ENCODE measurements around the gene TIFAB.

DNA sequence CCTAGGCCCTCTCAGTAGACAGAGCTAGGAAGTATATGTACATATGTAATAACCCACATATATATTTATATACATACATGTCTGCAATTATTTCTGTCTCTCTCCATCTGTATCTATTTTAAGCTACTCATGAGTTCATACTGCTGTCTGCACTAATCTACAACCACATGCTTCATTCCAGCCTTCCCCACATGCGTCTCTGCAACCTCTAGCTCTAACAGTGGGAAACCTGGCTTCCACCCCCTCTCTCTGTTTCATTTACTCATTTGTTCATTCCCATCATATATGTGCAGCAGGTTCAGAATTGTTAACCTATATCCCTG is 28.3 kb downstream of the TIFAB start:
- TF ChIP-seq EP300 (IDR thresholded peaks at IDR 0.05; ENCODE audit: borderline replicate concordance in 1 of 2, low read depth in 1 of 2, low read length in 1 of 2): no peak
- TF ChIP-seq, protein P1, sequence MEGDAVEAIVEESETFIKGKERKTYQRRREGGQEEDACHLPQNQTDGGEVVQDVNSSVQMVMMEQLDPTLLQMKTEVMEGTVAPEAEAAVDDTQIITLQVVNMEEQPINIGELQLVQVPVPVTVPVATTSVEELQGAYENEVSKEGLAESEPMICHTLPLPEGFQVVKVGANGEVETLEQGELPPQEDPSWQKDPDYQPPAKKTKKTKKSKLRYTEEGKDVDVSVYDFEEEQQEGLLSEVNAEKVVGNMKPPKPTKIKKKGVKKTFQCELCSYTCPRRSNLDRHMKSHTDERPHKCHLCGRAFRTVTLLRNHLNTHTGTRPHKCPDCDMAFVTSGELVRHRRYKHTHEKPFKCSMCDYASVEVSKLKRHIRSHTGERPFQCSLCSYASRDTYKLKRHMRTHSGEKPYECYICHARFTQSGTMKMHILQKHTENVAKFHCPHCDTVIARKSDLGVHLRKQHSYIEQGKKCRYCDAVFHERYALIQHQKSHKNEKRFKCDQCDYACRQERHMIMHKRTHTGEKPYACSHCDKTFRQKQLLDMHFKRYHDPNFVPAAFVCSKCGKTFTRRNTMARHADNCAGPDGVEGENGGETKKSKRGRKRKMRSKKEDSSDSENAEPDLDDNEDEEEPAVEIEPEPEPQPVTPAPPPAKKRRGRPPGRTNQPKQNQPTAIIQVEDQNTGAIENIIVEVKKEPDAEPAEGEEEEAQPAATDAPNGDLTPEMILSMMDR (IDR thresholded peaks at IDR 0.05): no peak
- no peak for TF ChIP-seq RFX5 (IDR thresholded peaks at IDR 0.05; ENCODE audit: low read length)
- no peak for TF ChIP-seq FOXM1 (IDR thresholded peaks at IDR 0.05; ENCODE audit: low read depth)
- TF ChIP-seq, protein P2, sequence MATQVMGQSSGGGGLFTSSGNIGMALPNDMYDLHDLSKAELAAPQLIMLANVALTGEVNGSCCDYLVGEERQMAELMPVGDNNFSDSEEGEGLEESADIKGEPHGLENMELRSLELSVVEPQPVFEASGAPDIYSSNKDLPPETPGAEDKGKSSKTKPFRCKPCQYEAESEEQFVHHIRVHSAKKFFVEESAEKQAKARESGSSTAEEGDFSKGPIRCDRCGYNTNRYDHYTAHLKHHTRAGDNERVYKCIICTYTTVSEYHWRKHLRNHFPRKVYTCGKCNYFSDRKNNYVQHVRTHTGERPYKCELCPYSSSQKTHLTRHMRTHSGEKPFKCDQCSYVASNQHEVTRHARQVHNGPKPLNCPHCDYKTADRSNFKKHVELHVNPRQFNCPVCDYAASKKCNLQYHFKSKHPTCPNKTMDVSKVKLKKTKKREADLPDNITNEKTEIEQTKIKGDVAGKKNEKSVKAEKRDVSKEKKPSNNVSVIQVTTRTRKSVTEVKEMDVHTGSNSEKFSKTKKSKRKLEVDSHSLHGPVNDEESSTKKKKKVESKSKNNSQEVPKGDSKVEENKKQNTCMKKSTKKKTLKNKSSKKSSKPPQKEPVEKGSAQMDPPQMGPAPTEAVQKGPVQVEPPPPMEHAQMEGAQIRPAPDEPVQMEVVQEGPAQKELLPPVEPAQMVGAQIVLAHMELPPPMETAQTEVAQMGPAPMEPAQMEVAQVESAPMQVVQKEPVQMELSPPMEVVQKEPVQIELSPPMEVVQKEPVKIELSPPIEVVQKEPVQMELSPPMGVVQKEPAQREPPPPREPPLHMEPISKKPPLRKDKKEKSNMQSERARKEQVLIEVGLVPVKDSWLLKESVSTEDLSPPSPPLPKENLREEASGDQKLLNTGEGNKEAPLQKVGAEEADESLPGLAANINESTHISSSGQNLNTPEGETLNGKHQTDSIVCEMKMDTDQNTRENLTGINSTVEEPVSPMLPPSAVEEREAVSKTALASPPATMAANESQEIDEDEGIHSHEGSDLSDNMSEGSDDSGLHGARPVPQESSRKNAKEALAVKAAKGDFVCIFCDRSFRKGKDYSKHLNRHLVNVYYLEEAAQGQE (IDR thresholded peaks at IDR 0.05; ENCODE audit: low read depth, low read length): no peak
- TF ChIP-seq EZH2phosphoT487 (IDR thresholded peaks at IDR 0.05; ENCODE audit: borderline replicate concordance, low read depth): no peak
- TF ChIP-seq, protein P3, sequence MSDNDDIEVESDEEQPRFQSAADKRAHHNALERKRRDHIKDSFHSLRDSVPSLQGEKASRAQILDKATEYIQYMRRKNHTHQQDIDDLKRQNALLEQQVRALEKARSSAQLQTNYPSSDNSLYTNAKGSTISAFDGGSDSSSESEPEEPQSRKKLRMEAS (IDR thresholded peaks at IDR 0.05; ENCODE audit: low read depth): no peak
- TF ChIP-seq RAD21 (IDR thresholded peaks at IDR 0.05; ENCODE audit: low read length): no peak
- TF ChIP-seq, protein P4, sequence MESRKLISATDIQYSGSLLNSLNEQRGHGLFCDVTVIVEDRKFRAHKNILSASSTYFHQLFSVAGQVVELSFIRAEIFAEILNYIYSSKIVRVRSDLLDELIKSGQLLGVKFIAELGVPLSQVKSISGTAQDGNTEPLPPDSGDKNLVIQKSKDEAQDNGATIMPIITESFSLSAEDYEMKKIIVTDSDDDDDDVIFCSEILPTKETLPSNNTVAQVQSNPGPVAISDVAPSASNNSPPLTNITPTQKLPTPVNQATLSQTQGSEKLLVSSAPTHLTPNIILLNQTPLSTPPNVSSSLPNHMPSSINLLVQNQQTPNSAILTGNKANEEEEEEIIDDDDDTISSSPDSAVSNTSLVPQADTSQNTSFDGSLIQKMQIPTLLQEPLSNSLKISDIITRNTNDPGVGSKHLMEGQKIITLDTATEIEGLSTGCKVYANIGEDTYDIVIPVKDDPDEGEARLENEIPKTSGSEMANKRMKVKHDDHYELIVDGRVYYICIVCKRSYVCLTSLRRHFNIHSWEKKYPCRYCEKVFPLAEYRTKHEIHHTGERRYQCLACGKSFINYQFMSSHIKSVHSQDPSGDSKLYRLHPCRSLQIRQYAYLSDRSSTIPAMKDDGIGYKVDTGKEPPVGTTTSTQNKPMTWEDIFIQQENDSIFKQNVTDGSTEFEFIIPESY (IDR thresholded peaks at IDR 0.05; ENCODE audit: borderline replicate concordance, low read depth): no peak
- TF ChIP-seq POLR2AphosphoS5 (IDR thresholded peaks at IDR 0.05; ENCODE audit: low read depth, low read length): no peak
- TF ChIP-seq TAF1 (IDR thresholded peaks at IDR 0.05; ENCODE audit: borderline replicate concordance, low read depth, low read length): no peak
- TF ChIP-seq, protein P5, sequence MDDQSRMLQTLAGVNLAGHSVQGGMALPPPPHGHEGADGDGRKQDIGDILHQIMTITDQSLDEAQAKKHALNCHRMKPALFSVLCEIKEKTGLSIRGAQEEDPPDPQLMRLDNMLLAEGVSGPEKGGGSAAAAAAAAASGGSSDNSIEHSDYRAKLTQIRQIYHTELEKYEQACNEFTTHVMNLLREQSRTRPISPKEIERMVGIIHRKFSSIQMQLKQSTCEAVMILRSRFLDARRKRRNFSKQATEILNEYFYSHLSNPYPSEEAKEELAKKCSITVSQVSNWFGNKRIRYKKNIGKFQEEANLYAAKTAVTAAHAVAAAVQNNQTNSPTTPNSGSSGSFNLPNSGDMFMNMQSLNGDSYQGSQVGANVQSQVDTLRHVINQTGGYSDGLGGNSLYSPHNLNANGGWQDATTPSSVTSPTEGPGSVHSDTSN (IDR thresholded peaks at IDR 0.05): no peak
